ENCODE results near the gene MARCHF10.

MARCHF10 gene

DNA sequence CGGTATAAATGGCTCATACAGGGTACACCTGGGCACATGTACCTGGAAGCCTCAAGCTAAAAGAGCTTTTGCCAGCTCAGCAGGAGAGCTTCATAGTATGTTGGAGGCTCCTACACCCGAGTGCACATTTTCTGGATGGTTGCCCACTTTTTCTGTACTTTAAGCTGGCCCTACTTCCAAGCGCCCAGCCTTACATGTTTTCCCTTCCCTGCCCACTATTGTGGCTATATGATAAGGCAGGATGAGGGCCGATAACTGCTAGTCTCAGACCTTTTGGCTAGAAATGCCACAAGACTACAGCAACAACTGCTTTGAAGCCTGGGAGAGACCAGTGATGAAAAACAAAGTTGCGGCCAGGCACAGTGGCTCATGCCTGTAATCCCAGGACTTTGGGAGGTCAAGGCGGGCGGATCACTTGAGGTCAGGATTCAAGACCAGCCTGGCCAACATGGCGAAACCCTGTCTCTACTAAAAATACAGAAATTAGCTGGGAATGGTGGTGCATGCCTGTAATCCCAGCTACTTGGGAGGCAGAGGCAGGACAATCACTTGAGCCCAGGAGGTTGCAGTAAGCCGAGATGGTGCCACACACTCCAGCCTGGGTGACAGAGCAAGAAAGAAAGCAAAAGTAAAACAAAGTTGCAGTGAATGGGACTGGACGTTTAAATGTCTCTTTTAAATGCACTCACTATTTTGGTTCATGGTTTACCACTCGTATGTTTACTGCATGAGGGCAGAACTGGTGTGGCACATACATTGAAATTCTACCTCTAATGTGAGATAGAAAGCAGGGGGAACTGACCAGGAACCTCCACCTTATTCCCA, 14.2 kb upstream of the MARCHF10 start:
- no peak for DNase-seq (ENCODE audit: low read depth, low spot score)

DNA sequence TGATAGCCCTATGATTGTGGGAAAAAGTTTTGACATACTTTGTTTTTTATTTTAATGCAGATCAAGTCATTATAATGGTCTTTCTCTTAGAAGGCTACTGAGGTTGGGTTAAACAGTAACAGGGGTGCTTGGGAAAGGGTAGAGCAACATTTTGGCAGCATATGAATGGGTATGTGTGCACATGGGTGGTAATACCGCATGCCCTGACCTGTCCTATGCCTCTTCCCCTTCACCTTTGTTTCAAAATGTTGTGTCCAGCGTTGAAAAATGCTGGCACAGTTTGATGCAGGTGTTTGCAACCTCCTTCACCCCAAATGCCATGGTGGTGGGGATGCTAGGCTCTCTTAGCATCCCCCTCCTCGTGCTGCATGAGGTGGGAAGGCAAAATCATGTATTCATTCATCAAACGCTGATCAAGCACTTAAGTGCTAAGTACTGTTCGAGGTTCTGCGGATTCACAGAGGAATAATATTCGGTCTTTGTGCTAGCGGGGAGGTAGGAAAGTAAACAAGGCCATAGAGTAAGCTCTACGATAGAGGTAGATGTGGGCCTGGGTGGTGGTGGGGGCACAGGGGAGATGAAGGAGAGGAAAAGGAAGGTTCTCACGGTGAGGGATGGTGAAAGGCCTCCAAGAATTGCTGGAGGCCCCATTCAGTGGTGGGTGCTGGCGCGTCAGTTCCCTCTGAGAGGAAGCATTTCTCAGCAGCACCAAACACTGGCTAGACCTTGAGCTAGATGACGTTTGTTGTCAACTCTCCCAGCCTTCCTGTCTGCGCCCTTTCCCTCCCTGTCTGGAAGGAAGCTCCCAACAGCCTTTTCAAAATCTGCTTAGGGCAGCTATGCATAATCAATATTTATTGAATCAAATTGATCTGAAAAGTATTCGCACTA, 13.3 kb upstream of the MARCHF10 start:
- no peak for DNase-seq (ENCODE audit: low read depth, low spot score)

DNA sequence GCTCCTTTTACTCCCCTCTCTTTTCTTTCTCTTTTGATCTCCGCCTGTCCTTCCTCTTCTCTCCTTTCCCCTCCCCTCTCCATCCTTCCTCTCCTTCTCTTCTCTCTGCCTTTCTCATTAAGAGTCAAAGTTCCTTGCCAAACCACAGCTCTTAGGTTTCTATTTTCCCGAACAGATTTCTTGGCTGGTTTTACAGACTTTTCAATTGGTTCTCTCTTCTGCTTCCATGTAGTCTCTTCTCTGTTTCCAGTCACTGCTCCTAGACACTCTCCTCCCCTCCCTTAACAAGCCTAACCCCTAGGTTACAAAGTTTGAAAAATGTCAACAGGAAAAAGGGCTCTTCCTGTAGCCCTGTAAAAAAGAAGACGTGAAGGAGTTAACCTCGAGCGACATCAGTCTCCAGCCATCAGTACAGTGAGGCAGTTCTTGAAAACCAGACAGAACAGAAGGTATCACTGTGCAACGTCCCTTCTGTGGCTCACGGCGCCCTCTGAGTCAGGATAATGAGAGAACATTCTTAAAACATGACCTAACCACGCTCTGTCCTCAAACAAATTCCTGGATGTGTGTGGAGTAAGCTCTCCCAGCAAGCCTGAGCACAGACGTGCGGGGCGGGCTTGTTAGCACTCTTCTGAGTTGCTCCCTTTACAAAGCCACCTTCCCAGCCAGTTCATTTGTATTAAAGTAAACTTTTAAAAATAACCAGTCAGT, 11.6 kb upstream of the MARCHF10 start:
- peak; percentile 87 for DNase-seq (ENCODE audit: low read depth, low spot score)

DNA sequence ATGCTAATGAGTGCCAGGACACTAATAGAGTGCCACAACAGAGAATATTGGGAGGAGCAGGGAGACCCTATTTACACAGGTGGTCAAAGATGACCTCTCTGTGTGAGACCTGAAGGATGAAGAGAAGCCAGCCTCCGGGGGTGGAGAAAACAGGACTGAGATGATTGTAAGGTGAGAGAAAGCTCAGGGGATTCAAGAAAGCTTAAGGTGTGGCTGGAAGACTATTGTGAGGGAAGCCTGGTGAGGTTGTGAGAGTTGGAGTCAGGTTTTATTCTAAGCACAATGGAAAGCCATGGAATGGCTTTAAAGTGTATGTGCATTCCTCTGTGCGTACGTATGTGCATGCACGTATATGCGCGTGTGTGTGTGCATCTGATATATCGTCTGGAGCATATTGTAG, 10.4 kb upstream of the MARCHF10 start:
- no peak for DNase-seq (ENCODE audit: low read depth, low spot score)

DNA sequence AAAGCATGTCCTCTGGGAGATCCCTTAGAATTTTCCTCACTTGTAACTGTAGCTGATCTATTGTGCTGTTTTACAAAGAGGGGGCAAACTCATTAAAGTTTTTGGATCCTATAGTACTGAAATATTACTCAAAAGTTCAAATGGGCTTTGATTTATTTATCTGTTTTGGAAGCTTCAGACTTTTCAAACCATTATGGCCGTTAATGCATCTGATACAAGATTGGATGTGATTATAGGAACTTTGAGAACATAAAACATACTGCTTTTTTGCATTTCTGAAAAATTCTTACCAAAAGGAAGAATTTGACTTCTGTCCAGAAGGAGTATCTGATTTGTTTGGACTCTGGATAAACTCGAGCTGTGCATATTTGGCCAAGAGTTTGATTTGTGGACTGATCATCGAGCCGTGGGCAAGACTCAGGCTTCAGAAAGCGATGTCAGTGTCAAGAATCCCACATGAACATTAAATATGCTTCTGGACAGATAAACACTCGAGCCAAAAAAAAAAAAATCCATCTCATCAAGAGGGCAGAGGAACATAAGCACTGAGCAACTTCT, 8.2 kb upstream of the MARCHF10 start:
- DNase-seq (ENCODE audit: low read depth, low spot score), result no peak

DNA sequence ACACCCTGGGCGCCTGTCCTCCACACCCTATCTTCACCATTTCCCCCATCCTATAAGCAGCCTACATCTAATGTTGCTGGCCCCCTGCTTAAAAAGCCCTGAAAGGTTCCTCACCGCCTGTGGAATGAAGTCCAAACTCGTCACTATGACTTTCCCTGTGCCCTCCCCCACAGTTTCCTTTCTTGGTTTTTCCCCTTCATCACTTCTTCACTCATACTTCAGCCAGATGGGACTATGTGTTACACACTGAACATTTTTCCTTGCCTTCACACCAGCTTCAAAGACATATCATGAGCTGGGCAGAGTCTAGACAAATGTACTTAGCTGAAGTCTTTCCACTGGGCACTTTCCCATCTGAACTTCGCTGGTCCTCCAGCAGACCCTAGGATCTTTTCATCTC, 1.5 kb upstream of the MARCHF10 start:
- no peak for DNase-seq (ENCODE audit: low read depth, low spot score)

DNA sequence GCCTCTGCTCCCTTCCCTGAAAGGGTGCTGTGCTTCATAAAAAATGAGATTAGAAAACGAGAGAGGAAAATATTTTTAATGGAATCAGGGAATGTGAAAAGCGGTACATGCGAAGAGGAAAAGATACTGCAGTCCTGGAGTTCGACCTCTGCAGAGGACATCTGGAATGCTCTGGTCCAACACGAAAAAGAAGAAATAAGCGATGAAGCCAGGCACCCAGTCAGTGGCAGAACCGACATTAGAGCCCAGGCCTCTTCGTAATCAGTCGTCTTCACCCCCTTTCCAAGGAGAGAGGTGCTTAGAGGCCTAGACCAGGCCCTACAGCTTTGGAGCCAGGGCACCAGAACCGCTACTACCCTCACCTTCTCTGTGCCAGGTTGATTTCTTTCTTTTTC, 459 bp upstream of the MARCHF10 start:
- no peak for DNase-seq (ENCODE audit: low read depth, low spot score)

DNA sequence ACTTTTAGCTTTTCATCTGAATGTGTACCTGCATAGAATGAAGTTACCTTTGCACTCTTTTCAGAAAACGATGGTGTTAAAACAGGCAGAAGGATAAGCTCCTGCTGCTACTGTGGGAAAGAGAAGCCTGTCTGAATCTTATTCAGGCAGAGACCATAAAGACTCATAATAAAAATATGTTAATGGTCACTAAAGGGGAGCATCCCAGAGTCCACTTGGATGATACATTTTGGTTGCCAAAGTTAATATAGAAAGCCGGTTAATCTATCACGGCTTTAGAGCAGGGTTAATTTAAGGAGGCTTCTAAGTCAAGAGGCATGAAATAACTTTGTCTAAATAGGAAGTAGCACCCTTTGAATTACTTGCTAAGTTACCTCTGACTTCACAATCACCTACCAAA, 2.9 kb downstream of the MARCHF10 start:
- DNase-seq (ENCODE audit: low read depth, low spot score), result no peak

DNA sequence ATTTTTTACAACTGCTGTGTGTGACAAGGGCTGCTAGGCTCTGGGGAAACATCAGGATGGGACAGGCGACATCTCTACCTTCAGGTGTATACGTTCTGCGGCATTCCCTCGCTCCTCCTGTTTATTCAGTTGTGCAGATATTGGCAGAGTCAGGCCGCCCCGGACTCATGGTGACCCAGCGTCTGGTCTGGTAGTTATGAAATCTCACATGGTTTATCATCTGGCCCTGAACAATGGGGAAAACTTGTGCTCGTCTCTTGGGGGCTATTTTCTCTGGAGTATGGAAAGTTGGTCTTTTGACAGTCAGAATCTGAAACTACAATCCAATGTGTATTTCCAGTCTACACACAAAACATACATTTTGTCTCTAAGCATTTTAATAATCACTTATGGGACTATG, 3.3 kb downstream of the MARCHF10 start:
- no peak for DNase-seq (ENCODE audit: low read depth, low spot score)

DNA sequence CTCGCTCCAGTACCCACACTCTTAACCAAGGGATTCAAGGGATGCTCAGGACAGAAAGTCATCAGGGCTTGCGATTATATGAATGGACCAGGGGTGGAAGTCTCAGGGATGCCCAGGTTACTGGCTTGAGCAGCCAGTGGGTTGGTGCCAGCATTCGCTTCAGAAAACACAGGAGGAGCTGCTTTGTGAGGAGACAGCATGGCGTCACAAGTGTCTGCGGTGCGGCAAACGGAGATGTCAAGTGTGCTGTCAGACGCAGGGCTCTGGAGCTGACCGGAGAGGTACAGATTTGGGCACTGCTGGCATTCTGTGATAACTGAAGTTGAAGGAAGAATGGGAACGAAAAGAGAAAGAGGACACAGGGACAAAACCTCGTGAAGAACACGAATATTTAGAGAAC, 4.1 kb downstream of the MARCHF10 start:
- no peak for DNase-seq (ENCODE audit: low read depth, low spot score)

DNA sequence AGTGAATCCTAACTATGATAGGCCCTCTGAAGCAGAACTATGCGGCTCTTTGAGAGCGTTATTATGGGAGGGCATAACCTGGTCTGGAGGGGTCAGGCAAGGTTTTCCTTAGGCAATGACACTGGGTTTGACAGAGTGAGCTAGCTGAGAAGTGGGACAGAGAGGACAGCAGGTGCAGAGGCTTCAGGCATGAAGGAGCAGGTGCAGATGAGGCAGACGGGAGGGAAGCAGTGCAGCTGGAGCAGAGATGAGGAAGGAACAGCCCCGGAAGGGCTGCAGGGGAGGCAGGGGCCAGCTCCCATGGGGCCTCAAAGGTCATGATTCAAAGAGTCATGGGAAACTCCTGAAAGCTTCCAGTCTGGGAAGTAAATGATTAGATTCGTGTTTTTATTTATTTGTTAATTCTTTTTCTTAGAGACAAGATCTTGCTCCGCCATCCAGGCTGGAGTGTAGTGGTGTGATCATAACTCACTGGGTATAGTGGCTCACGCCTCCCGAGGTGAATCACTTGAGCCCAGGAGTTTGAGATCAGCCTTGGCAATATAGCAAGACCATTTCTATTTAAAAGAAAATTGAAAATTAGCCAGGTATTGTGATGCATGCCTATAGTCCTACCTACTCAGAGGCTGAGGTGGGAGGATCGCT, 5.4 kb downstream of the MARCHF10 start:
- no peak for DNase-seq (ENCODE audit: low read depth, low spot score)

DNA sequence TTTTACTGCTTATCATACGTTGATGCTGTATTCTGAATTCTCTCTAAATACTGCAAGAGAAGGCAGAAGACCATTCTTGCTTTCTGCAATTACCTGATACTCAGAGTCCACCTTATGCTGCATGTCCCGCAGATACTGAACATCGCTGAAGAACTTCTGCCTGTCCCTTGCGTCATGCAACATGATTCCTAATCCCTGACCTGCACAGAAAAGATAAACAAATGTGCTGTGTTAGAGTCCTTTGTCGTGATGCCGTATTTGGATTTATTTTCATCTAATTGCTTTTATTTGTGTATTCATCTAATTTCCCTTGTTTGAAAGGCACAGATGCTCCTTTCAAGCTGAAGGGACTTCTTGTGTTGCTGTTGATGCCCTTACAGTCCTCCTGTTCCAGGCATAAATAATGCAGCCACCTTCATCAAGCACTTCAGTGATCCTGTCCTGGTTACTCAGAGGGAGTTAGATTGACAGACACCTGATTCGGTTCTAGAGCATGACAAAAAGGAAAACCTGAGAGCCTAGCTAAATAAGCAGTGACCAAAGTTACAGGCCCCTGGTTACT, 6.5 kb downstream of the MARCHF10 start:
- no peak for DNase-seq (ENCODE audit: low read depth, low spot score)

DNA sequence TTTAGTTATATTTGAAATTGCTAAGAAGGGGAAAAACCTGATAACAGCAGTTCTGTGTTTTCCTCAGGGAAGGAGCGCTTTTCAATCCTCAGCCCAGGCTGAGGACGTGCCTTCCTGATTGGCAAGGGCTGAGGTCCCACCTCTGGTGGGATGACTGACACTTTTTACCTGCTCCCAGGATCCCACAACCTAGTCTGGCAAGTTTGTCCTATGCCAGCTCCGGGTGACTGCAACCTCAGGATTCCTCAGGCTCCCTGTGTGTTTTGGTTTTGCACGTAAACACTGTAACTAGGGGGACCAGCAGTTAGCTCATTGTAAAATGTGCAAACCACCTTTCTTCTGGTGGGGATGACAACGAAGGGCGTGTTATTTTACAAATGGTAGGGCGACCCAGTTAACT, 7.5 kb downstream of the MARCHF10 start:
- peak; percentile 82 for DNase-seq (ENCODE audit: low read depth, low spot score)

DNA sequence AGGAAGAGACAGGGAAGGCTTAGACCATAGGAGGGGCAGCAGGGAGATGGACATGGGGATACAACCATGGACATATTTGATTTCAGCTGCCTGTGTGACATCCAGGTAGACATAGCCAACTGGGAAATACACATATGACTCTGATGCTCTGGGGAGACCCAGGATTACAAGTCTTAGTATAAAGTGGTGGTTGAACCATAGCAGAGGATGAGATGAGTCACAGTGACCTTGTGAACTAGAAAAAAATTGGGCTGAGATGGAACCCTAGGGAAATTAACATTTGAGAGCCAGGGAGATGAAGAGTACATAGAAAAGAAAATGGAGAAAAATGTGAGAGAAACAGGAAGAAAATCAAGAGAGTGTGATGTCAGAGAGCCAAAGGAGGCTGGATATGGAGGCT, 10.2 kb downstream of the MARCHF10 start:
- DNase-seq (ENCODE audit: low read depth, low spot score), result no peak

DNA sequence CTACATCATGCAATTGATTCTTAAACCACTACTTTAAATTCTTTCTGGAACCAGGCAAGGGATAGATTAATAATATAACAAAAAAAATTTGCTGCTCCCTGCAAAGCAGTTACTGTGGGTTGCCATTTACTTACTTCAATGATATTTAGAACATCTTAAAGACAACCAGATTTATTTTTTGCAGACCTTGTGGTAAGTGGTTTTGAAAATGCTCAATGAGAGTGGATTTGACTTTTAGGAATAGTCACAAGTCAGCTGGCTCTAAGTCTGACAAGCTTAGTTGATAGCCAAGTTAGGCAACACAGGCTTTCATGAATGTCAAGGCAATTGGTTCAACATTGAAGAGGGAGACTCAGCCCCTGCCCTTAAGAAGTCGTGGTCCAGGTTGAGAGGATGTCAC, 11.8 kb downstream of the MARCHF10 start:
- DNase-seq (ENCODE audit: low read depth, low spot score), result no peak

DNA sequence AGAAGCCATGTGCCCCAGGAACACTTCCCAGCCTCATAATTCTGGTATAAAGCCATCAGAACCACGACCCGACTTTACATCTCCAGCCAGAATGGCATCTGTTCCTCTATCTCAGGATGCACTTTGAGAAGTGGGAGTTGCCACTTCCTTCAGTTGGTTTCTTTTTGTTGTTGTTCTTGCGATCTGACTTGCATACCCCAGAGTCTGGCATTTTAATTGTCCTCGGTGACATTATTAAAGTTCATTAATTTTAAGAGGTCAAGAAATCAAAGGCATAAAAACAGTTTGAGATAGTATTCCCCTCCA, 13.5 kb downstream of the MARCHF10 start:
- DNase-seq (ENCODE audit: low read depth, low spot score), result no peak

DNA sequence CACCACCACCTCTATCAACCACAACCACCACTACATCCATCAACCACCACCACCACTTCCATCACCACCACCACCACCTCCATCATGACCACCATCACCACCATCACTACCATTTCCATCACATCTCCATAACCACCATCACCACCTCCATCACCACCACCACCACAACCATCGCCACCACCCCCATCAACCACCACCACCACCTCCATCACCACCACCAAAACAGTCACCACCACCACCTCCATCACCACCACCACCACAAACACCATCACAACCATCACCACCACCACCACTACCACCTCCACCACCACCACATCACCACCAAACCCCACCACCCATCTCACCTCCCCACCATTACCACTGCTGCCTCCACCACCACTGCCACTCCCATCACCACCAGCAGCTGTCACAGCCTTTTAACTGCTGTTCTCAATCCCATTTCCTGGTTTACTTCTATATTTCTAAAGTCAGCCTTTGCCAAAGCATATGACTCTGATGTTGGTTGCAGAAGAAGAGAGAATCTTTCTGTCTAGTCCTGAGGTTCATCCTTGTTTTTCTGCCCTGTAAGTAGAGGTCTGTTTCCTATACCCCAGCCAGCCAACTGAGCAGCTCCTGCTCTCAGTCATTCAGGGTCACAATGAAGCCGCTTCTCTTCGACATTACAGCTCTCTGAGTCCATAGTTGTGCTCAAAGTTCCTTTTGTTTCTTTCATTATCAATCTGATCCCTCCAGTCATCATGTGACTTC, 14.0 kb downstream of the MARCHF10 start:
- DNase-seq (ENCODE audit: low read depth, low spot score), result no peak

DNA sequence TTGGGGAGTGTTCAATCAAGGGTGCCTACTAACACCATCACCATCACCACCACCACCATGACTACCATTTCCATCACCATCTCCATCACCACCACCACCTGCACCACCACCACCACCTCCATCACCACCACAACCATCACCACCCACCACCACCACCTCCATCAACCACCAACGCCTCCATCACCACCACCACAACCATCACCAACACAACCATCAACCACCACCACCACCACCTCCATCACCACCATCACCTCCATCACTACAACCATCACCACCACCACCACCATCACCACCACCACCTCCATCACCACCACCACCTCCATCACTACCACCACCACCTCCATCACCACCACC, 15.7 kb downstream of the MARCHF10 start:
- DNase-seq (ENCODE audit: low read depth, low spot score), result no peak

DNA sequence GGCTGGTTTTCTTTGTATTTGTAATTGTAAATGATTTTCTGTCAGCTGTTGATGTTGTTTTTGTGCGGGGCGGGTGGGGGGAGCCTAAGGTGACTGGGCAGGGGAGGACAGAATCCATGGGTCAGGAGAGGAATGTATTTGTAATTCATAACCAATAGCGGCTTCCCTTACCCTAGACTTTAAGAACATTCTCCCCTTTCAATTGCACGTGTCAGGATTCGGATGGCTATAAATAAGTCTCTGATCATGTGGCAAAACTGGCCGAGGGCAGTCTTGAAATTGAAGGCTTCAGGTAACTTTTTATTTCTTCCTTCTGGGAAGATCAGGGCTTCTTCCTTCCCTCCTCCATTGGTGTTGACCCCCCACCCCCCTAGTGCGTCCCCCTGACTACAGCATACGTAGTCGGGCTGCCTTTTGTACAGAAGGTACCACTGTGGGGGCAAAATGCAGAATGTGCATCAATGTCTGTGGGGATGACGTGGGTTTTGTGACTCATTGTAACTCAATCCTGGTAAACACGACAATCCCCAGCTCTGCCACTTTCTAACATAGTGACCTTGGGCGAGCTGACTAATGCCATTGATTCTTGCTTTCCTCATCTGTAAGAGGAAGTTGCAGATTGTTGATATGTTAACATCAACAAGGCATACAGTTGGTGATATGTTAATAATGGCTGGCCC, 16.2 kb downstream of the MARCHF10 start:
- no peak for DNase-seq (ENCODE audit: low read depth, low spot score)

DNA sequence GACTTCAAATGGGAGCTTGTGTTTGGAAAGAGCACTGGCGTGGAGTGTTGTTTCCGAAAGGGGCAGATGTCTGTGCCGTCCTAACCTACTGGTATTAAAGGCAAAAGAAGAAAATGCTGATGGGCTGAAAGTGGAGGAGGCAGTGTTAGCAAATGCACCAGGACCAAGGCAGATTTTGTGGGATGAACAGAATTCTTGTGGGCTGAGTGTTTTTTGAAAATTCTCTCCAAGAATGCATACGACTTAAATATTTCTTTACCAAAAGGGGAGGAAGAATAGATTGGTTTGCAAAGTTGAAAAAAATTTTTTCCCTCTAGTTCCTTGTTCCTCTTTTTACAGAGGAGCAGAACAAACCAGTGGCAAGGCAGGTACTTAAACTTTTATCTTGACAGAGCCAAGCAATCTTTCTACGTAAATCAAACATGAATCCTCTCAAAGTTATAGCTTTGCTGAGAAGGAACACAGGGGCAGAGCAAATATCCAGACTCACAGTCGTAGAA, 16.8 kb downstream of the MARCHF10 start:
- DNase-seq (ENCODE audit: low read depth, low spot score), result no peak

Data from ELF-1 (cell line).